Loucy (cell line): ENCODE results near the gene CGB1.

Experiments used
- EZH2phosphoT487 ChIP-seq: fragments of 200-600 bp; IDR thresholded peaks from 2 replicates; pipeline ENCODE4 v1.6.1; 2018; ENCODE audit warnings: antibody characterized with exemption, mild to moderate bottlenecking, moderate library complexity, borderline replicate concordance
- TF ChIP-seq, protein P1 (sequence below): fragments of 200-600 bp; sonication (generic); conservative IDR thresholded peaks from 2 replicates; pipeline ENCODE4 v1.5.1; 2014; ENCODE audit warnings: mild to moderate bottlenecking, antibody characterized with exemption, low read length

- TF ChIP-seq, protein P1, sequence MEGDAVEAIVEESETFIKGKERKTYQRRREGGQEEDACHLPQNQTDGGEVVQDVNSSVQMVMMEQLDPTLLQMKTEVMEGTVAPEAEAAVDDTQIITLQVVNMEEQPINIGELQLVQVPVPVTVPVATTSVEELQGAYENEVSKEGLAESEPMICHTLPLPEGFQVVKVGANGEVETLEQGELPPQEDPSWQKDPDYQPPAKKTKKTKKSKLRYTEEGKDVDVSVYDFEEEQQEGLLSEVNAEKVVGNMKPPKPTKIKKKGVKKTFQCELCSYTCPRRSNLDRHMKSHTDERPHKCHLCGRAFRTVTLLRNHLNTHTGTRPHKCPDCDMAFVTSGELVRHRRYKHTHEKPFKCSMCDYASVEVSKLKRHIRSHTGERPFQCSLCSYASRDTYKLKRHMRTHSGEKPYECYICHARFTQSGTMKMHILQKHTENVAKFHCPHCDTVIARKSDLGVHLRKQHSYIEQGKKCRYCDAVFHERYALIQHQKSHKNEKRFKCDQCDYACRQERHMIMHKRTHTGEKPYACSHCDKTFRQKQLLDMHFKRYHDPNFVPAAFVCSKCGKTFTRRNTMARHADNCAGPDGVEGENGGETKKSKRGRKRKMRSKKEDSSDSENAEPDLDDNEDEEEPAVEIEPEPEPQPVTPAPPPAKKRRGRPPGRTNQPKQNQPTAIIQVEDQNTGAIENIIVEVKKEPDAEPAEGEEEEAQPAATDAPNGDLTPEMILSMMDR, result no peak
- no peak for TF ChIP-seq EZH2phosphoT487
Observed at GRCh38 chr19:49085020-49085867, 48.5 kb upstream of the CGB1 start, which contains the start of gene SNRNP70.
